ENCODE measurements around the gene LRRN4CL. TPM values are rescaled to one million over a fixed set of nuclear protein-coding genes. Genes with fewer than 3 reads are reported as not detected.
"Not testable (repeated sequence)": the region's sequence is repeated elsewhere in the genome, so short reads cannot be mapped to it uniquely, and the experiment has no call there.

The LRRN4CL gene
- total and polyA plus RNA-seq, 4 experiments from 2014 or later: 0.11 to 0.12 TPM; not detected in 2

DNA sequence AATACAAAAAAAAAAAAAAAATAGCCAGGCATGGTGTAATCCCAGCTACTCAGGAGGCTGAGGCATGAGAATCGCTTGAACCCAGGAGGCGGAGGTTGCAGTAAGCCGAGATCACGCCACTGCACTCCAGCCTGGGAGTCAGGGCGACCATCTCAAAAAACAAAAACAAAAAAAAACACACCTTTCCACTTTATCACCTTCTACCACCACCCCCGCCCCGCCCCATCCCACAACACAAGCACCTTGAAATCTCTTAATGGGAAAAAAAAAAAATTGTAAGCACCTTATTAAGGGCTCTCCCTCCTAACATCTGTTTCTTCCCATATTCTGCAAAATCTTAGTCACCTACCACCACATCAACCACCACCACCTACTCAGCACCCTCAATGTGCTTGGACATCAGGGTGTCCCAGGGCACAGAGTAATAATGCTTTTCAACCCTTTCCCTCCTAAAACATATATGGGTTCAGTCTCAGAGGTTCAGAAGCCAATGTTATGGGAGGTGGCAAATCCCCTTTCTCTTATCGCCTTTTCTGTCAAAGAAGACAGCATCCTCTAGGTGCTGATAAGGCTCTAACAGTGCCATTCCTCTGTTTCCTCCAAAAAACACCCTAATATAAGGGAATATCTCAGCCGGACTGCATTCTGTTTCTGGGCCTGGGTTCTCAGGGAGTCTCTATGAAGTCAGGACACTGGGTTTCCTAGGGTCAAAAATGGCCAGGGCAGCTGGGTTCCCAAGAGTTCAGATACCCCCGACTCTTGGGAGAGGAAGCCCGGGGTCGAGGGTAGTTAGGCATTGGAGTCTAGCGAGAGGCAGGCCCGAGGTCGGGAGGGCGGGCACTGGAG, 36.9 kb downstream of the LRRN4CL start:
- Mint-ChIP-seq H3K27ac (peak overlapping the region; percentile 78 to 100 (median 94)), H3K27me3 (no peaks in the 10 kb centered on the region), H3K9me3 (peaks cover 0 to 6% (median 0%) of the 10 kb centered on the region in 8 donors), H3K4me1 (peaks cover 13 to 40% (median 22%) of the 10 kb centered on the region in 4 donors), H3K4me3 (peak overlapping the region; percentile 86 to 94 (median 92)), H3K36me3 (peaks cover 0 to 25% of the 10 kb centered on the region in 2 donors)
- peak in 3 of 5 donors; percentile 54 to 83 (median 68) for DNase-seq
- Histone ChIP-seq H3K36me3 (ENCODE audit: insufficient read depth, low read length) (peaks cover 18% of the 10 kb centered on the region), H3K27ac (ENCODE audit: low read depth, low read length) (peak overlapping the region; percentile 93), H3K27me3 (ENCODE audit: insufficient read depth, low read length) (no peaks in the 10 kb centered on the region), H3K4me1 (ENCODE audit: insufficient read depth, low read length) (peaks cover 24% of the 10 kb centered on the region), H3K9me3 (ENCODE audit: control insufficient read depth in 1 of 2, low read length in 2 of 2) (no peaks in the 10 kb centered on the region), H3K4me3 (ENCODE audit: low read length in 2 of 2) (peak overlapping the region; percentile 92 to 97)
- ChIA-PET CTCF (ENCODE audit: partially characterized antibody) (interaction anchor here (0.8 to 3.5 kb wide), 7 partner anchors 12 to 109 kb away, joined by 3 to 24 read pairs (median 3); partner anchors contain the start of genes B3GAT3, C11orf98, CSKMT and MTA2), POLR2A (ENCODE audit: partially characterized antibody) (interaction anchor here (0.8 to 2.8 kb wide), 34 partner anchors 8 to 260 kb away, joined by 3 to 125 read pairs (median 6); partner anchors contain the start of genes B3GAT3, C11orf98, CSKMT and EEF1G)
- intact Hi-C loops (cut with micrococcal nuclease): loop anchor here (1.0 to 2.0 kb wide), 5 partner anchors 13 to 61 kb away; partner anchors contain the start of genes C11orf98, CSKMT, TUT1 and UBXN1

DNA sequence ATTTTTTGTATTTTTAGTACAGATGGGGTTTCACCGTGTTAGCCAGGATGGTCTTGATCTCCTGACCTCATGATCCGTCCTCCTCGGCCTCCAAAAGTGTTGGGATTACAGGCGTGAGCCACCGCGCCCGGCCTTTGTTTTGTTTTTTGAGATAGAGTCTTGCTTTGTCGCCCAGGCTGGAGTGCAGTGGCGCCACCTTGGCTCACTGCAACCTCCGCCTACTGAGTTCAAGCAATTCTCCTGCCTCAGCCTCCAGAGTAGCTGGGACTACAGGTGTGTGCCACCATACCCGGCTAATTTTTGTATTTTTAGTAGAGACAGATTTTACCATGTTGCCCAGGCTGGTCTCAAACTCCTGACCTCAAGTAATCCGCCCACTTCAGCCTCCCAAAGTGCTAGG, 39.0 kb downstream of the LRRN4CL start:
- H3K27me3 Mint-ChIP-seq; H3K27me3 ChIP-seq (ENCODE audit: insufficient read depth, low read length); H3K9me3 ChIP-seq (ENCODE audit: control insufficient read depth in 1 of 2, low read length in 2 of 2); intact Hi-C loops (cut with micrococcal nuclease); H3K27ac ChIP-seq (ENCODE audit: low read depth, low read length); H3K9me3 Mint-ChIP-seq; H3K4me3 ChIP-seq (ENCODE audit: low read length in 2 of 2); DNase-seq: not testable (repeated sequence)
- ChIA-PET POLR2A (ENCODE audit: partially characterized antibody) (interaction anchor here (1.1 to 11.8 kb wide), 7 partner anchors 14 to 189 kb away, joined by 4 to 162 read pairs (median 5); partner anchors contain the start of genes C11orf98, CSKMT, EEF1G and TUT1), CTCF (ENCODE audit: partially characterized antibody) (interaction anchor here (1.1 to 1.8 kb wide), 4 partner anchors 9 to 226 kb away, joined by 3 read pairs; partner anchors contain the start of genes C11orf98 and CSKMT)
- Mint-ChIP-seq H3K4me1 (peaks cover 17 to 57% (median 32%) of the 10 kb centered on the region in 4 donors), H3K36me3 (peaks cover 0 to 33% of the 10 kb centered on the region in 2 donors), H3K27ac (peak overlapping the region in 3 of 7 donors; percentile 55 to 82 (median 78)), H3K4me3 (peak overlapping the region in 1 of 8 donors; percentile 20)
- Histone ChIP-seq H3K4me1 (ENCODE audit: insufficient read depth, low read length) (peaks cover 37% of the 10 kb centered on the region), H3K36me3 (ENCODE audit: insufficient read depth, low read length) (peaks cover 18% of the 10 kb centered on the region)

DNA sequence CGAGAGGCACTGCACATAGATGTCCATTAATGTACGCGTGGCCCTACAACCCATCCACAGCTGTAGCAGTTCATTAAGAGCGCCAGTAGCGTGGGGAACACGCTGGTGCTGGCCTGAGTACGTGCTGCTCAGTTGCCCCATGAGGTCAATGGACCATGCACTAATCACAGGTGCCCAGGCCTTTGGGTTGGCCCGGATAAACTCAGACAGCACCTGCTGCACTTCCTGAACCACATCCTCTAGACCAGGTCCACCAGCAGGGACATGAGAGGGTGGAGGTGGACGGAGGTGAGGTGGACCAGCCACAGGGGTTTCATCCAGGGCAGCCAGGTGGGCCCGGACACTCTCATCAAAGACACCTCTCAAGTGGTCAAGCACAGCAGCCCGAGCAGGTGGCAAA, 39.8 kb downstream of the LRRN4CL start:
- Histone ChIP-seq H3K27ac (ENCODE audit: low read depth, low read length) (no peak overlapping the region), H3K4me1 (ENCODE audit: insufficient read depth, low read length) (peaks cover 45% of the 10 kb centered on the region), H3K27me3 (ENCODE audit: insufficient read depth, low read length) (no peaks in the 10 kb centered on the region), H3K4me3 (ENCODE audit: low read length in 2 of 2) (no peak overlapping the region), H3K36me3 (ENCODE audit: insufficient read depth, low read length) (peaks cover 18% of the 10 kb centered on the region), H3K9me3 (ENCODE audit: control insufficient read depth in 1 of 2, low read length in 2 of 2) (no peaks in the 10 kb centered on the region)
- ChIA-PET CTCF (ENCODE audit: partially characterized antibody) (interaction anchor here (0.5 to 2.1 kb wide), 6 partner anchors 8 to 232 kb away, joined by 3 to 8 read pairs (median 4); partner anchors contain the start of genes C11orf98 and CSKMT), POLR2A (ENCODE audit: partially characterized antibody) (interaction anchor here (1.1 to 11.8 kb wide), 10 partner anchors 13 to 105 kb away, joined by 3 to 162 read pairs (median 10); partner anchors contain the start of genes B3GAT3, C11orf98, CSKMT and EEF1G)
- peak overlapping the region in 1 of 8 donors; percentile 30 for H3K4me3 Mint-ChIP-seq
- peaks cover 0 to 6% (median 0%) of the 10 kb centered on the region in 8 donors for H3K9me3 Mint-ChIP-seq
- H3K27ac Mint-ChIP-seq: peak overlapping the region in 3 of 7 donors; percentile 29 to 83 (median 55)
- H3K27me3 Mint-ChIP-seq: no peaks in the 10 kb centered on the region
- H3K36me3 Mint-ChIP-seq: peaks cover 0 to 36% of the 10 kb centered on the region in 2 donors
- H3K4me1 Mint-ChIP-seq: peaks cover 20 to 63% (median 38%) of the 10 kb centered on the region in 4 donors
- DNase-seq: no peak
- intact Hi-C loops (cut with micrococcal nuclease): no loop called here

DNA sequence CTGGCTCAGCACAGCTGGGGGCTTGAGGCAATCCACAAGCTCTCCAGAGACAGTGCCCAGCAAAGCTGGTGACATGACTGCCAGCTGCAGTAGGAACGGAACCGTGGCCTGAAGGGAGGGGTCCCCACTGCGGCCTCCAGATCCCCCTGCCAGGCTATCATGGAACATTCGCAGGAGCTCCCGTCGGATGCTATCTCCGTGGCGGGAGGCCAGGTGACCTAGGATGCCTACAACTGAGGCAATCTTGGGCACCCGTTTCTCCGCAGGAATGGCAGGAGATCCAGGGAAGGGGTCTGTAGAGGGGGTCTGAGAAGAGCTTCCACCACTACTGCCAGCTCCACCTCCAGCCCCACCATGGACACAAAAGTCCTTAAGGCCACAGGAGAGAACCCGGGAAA, 40.4 kb downstream of the LRRN4CL start:
- CTCF ChIA-PET (ENCODE audit: partially characterized antibody): interaction anchor here (0.5 to 2.1 kb wide), 5 partner anchors 16 to 233 kb away, joined by 3 to 8 read pairs (median 5); partner anchors contain the start of genes C11orf98 and CSKMT
- no peaks in the 10 kb centered on the region for H3K27me3 ChIP-seq (ENCODE audit: insufficient read depth, low read length)
- H3K4me1 Mint-ChIP-seq: peaks cover 21 to 67% (median 38%) of the 10 kb centered on the region in 4 donors
- H3K27ac ChIP-seq (ENCODE audit: low read depth, low read length): no peak overlapping the region
- peak overlapping the region in 2 of 8 donors; percentile 17 to 39 for H3K4me3 Mint-ChIP-seq
- H3K9me3 Mint-ChIP-seq: peaks cover 0 to 6% (median 0%) of the 10 kb centered on the region in 8 donors
- H3K36me3 Mint-ChIP-seq: peaks cover 0 to 39% of the 10 kb centered on the region in 2 donors
- POLR2A ChIA-PET (ENCODE audit: partially characterized antibody): interaction anchor here (0.8 to 11.8 kb wide), 14 partner anchors 13 to 207 kb away, joined by 3 to 162 read pairs (median 8); partner anchors contain the start of genes B3GAT3, C11orf98, CSKMT and EEF1G
- H3K36me3 ChIP-seq (ENCODE audit: insufficient read depth, low read length): peaks cover 18% of the 10 kb centered on the region
- H3K9me3 ChIP-seq (ENCODE audit: control insufficient read depth in 1 of 2, low read length in 2 of 2): no peaks in the 10 kb centered on the region
- H3K4me1 ChIP-seq (ENCODE audit: insufficient read depth, low read length): peaks cover 48% of the 10 kb centered on the region
- H3K4me3 ChIP-seq (ENCODE audit: low read length in 2 of 2): no peak overlapping the region
- H3K27ac Mint-ChIP-seq: peak overlapping the region in 1 of 7 donors; percentile 66
- no peaks in the 10 kb centered on the region for H3K27me3 Mint-ChIP-seq
- intact Hi-C loops (cut with micrococcal nuclease): no loop called here
- DNase-seq: no peak

DNA sequence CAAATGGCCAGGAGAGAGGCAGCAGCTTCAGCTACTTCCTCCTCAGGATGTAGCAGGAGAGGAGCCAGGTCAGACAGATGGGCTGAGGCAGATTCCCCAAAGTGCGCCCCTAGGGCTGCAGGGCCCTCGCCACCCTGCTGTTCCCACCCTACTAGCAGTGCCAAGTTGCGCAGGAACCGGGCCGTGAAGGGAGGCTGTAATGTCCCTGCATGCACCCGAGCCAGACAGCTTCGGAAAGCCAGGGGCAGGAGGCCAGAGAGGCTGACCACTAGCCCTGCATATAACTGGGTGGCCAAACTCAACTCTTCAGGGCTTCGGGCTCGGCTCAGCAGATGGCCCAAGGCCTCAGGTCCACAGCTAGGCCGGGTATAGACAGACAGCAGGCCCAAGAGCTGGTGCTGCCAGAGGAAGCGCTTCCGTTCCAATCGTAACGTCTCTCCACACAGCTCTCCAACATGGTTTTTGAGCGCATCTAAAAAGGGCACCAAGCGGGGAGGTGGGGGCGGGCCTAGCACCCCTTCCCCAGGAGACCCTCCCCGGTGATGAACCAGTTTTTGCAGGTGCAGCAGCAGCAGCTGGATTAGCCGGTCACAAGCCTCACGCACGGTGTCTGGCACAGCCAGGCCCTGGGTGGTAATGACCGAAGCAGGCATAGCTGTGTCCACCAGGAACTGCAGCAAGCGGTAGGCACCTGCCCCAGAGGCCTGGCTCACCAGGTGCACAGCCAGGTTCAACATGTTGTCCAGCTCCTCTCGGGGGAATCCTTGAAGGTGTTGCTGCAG, 41.0 kb downstream of the LRRN4CL start:
- H3K27me3 Mint-ChIP-seq: no peaks in the 10 kb centered on the region
- Histone ChIP-seq H3K27ac (ENCODE audit: low read depth, low read length) (no peak overlapping the region), H3K9me3 (ENCODE audit: control insufficient read depth in 1 of 2, low read length in 2 of 2) (no peaks in the 10 kb centered on the region), H3K27me3 (ENCODE audit: insufficient read depth, low read length) (no peaks in the 10 kb centered on the region), H3K36me3 (ENCODE audit: insufficient read depth, low read length) (peaks cover 18% of the 10 kb centered on the region), H3K4me1 (ENCODE audit: insufficient read depth, low read length) (peaks cover 48% of the 10 kb centered on the region), H3K4me3 (ENCODE audit: low read length in 2 of 2) (no peak overlapping the region)
- POLR2A ChIA-PET (ENCODE audit: partially characterized antibody): interaction anchor here (0.7 to 11.8 kb wide), 17 partner anchors 12 to 207 kb away, joined by 3 to 162 read pairs (median 6); partner anchors contain the start of genes B3GAT3, C11orf98, CSKMT and EEF1G
- H3K36me3 Mint-ChIP-seq: peaks cover 0 to 36% of the 10 kb centered on the region in 2 donors
- H3K4me3 Mint-ChIP-seq: no peak overlapping the region
- peak overlapping the region in 1 of 7 donors; percentile 40 for H3K27ac Mint-ChIP-seq
- no peak for DNase-seq
- peaks cover 0 to 2% (median 0%) of the 10 kb centered on the region in 8 donors for H3K9me3 Mint-ChIP-seq
- intact Hi-C loops (cut with micrococcal nuclease): no loop called here
- peaks cover 19 to 63% (median 35%) of the 10 kb centered on the region in 4 donors for H3K4me1 Mint-ChIP-seq
- CTCF ChIA-PET (ENCODE audit: partially characterized antibody): interaction anchor here (1.1 to 2.1 kb wide), 5 partner anchors 16 to 56 kb away, joined by 3 to 8 read pairs (median 5); partner anchors contain the start of genes C11orf98 and CSKMT

DNA sequence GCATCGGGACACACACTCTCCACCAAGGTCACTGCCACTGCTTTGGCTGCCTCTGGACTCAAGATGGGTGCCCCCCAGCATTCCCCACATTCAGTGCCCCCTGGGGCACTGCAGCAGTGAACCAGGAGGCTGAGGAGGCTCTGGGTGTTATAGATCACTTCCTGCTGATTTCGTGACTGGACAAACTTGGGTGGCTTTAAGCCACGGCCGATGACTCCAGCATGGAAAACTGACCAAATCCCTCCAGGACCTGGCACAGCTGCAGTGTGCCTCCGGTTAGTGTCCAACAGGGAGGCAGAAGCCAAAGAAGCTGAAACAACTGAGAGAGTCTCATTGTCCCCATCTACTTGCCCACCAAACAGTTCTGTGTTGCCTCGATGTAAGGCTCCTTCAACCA, 41.7 kb downstream of the LRRN4CL start:
- Histone ChIP-seq H3K36me3 (ENCODE audit: insufficient read depth, low read length) (peaks cover 21% of the 10 kb centered on the region), H3K9me3 (ENCODE audit: control insufficient read depth in 1 of 2, low read length in 2 of 2) (no peaks in the 10 kb centered on the region), H3K4me3 (ENCODE audit: low read length in 2 of 2) (no peak overlapping the region), H3K27me3 (ENCODE audit: insufficient read depth, low read length) (no peaks in the 10 kb centered on the region), H3K4me1 (ENCODE audit: insufficient read depth, low read length) (peaks cover 47% of the 10 kb centered on the region), H3K27ac (ENCODE audit: low read depth, low read length) (no peak overlapping the region)
- peaks cover 18 to 57% (median 34%) of the 10 kb centered on the region in 4 donors for H3K4me1 Mint-ChIP-seq
- no peak for DNase-seq
- ChIA-PET CTCF (ENCODE audit: partially characterized antibody) (interaction anchor here (1.1 to 2.1 kb wide), 3 partner anchors 36 to 55 kb away, joined by 3 to 8 read pairs (median 5); no protein-coding TSS in a partner anchor), POLR2A (ENCODE audit: partially characterized antibody) (interaction anchor here (0.7 to 11.8 kb wide), 14 partner anchors 16 to 208 kb away, joined by 3 to 162 read pairs (median 9); partner anchors contain the start of genes B3GAT3, C11orf98, CSKMT and EEF1G)
- no peaks in the 10 kb centered on the region for H3K9me3 Mint-ChIP-seq
- H3K27ac Mint-ChIP-seq: peak overlapping the region in 2 of 7 donors; percentile 35 to 57
- no peaks in the 10 kb centered on the region for H3K27me3 Mint-ChIP-seq
- peaks cover 0 to 34% of the 10 kb centered on the region in 2 donors for H3K36me3 Mint-ChIP-seq
- H3K4me3 Mint-ChIP-seq: no peak overlapping the region
- intact Hi-C loops (cut with micrococcal nuclease): loop anchor here (2.0 kb wide), 2 partner anchors 17 to 57 kb away; partner anchors contain the start of genes C11orf98, CSKMT and TUT1

All from CD4-positive, alpha-beta memory T cell (primary cell).